ENCODE results near the gene TRABD.

- TF ChIP-seq SP1 (IDR thresholded peaks at IDR 0.05) (no peak), SUZ12 (IDR thresholded peaks at IDR 0.05) (no peak), BHLHE40 (IDR thresholded peaks at IDR 0.05; ENCODE audit: borderline replicate concordance) (no peak), TARDBP (IDR thresholded peaks at IDR 0.05) (no peak), FOXM1 (IDR thresholded peaks at IDR 0.05; ENCODE audit: borderline replicate concordance) (no peak), HDGF (IDR thresholded peaks at IDR 0.05; ENCODE audit: borderline replicate concordance) (no peak), LEF1 (IDR thresholded peaks at IDR 0.05; ENCODE audit: borderline replicate concordance) (no peak), CTBP1 (IDR thresholded peaks at IDR 0.05; ENCODE audit: borderline replicate concordance) (no peak)
These were observed 4.6 kb downstream of the TRABD start for GRCh38 chr22:50190182-50190940.
